HG03378 (cell line): ENCODE measurements around the gene MOB3A.

Source experiments
- ATAC-seq: cut with Tn5 transposase; IDR thresholded peaks from one replicate; pipeline ENCODE4 v1.9.1; 2021; ENCODE audit warnings: mild to moderate bottlenecking, moderate library complexity; ENCODE audit not compliant: unreplicated experiment

Gene MOB3A

DNA sequence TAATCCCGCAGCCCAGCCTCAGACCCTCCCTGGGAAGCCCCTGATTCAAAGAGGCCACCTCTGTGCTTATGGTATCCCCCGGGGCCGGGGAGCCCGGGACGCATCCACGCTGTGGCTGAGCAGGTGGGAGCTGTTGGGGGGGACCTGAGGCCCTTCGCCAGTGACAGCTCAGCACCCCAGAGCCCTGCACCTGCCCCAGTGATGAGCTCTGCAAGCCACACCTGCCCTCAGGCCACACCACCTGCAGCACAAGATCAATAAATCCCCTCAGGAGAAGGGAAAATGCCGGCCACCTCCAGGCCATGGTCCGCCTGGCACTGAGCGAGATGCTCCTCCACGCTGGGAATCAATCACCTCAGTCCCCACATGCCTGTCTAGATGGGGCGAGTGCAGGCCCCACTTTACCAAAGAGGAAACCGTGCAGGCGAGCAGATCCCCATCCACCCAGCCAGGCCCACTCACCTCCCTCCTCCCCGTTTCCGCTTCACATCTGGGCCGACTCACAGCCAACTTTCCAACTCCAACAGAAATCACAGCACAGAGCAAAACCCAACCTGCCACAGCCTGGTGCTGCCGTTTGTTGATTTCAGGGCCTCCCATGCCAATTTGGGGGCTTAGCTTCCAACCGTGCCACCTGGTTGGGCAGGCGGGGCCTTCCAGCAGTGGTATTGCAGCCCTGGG, 12.8 kb downstream of the MOB3A start:
- ATAC-seq = no peak

DNA sequence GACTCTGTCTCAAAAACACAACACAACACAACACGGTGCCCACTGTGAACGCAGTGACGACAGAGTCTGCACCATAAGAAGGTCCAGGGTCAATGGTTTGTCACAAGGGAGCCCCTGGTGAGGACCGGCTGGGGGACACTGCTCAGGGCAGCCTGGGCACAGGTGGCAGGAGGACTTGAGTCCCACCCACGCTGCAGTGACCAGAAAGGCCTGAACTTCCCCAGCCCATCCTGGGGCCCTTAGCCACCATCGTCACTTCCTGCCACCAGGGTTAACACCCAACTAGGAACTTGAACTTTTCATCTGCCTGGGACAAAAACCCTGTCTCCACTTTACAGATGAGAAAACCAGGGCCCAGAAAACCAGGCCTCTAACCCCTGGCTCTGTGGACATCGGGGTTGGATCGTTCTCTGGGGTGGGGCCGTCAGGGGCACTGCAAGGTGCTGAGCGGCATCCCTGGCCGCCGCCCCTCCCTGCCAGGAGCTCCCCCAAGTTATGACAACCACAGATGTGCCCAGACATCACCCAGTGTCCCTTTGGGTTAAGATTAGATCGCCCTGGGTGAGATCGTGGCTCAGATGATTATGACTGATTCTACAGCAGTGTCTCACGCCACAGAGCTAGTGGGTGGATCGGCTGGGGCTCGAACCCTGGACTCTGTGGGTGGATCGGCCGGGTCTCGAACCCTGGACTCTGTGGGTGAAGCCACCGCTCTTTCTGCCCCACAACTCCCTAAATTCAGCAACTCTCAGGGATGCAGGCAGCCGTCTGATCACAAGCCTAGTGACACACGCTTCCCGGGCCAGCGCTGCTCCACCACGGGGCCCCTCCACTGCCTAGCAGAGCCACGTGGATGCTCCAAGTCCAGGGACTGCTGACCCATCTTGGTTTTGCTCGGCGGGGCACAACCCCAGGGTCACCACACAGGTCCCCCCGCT, 14.0 kb downstream of the MOB3A start:
- no peak for ATAC-seq

- no peak for ATAC-seq
These were observed 15.7 kb downstream of the MOB3A start for GRCh38 chr19:2080336-2080988.

DNA sequence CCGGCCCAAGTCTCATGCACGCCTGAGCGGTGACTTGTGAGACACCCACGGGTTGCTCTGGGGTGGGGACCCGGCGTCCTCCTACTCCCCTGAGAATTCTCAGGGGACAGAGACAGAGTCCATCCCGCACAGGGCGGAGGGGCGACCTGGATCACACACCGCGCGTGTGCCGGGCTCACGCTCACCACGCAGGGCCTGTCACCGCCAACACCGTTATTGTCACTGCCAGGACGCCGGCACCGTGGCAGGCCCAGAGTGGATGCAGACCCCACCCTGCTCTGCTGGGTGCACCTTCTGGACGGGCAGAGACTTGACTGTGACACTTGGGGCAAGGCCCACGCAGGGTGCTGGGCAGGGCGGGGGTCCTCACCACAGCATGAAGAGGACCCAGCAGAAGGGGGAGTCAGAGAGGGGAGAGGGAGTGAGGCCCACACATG, 16.2 kb downstream of the MOB3A start:
- no peak for ATAC-seq

GRCh38 chr19:2079076-2079864, 16.9 kb downstream of the MOB3A start:
- ATAC-seq = no peak

- no peak for ATAC-seq
These were observed 18.1 kb downstream of the MOB3A start for GRCh38 chr19:2077833-2078619.

DNA sequence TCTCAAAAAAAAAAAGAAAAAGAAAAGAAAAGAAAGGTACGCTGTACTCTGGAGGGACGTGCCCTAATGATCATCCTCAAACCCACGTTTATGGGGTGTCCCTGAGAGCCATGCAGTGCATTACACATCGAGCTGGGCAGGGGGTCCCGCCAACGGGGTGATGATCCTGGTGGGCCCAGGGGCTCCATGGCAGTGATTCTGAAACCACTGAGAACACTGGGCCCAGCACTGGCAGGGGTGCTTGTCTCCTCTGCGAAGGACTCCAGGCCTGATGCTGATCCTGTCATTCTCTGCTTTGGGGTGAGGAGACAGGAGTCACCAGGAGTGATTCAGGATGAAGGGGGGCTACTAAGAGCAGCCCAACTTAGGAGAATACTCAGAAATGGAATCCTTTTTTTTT, 18.7 kb downstream of the MOB3A start:
- no peak for ATAC-seq

GRCh38 chr19:2076526-2076944, 19.6 kb downstream of the MOB3A start:
- ATAC-seq = no peak

GRCh38 chr19:2072757-2073551, 23.2 kb downstream of the MOB3A start:
- ATAC-seq = no peak

GRCh38 chr19:2070986-2071673, 25.0 kb downstream of the MOB3A start:
- ATAC-seq = no peak

DNA sequence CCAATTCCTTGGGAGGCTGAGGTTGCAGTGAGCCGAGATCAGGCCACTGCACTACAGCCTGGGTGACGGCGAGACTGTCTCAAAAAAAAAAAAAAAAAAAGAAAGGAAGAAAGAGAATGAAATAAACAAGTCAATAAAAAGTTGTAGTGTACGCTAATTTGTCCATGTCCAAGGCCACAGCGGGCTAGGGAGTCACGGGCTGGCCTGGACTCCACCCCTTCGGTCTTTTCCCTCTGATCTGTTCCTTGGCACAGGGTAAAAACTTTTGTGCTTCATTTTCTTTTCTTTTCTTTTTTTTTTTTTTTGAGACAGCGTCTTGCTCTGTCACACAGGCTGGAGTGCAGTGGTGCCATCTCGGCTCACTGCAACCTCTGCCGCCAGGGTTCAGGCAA, 25.7 kb downstream of the MOB3A start:
- no peak for ATAC-seq

DNA sequence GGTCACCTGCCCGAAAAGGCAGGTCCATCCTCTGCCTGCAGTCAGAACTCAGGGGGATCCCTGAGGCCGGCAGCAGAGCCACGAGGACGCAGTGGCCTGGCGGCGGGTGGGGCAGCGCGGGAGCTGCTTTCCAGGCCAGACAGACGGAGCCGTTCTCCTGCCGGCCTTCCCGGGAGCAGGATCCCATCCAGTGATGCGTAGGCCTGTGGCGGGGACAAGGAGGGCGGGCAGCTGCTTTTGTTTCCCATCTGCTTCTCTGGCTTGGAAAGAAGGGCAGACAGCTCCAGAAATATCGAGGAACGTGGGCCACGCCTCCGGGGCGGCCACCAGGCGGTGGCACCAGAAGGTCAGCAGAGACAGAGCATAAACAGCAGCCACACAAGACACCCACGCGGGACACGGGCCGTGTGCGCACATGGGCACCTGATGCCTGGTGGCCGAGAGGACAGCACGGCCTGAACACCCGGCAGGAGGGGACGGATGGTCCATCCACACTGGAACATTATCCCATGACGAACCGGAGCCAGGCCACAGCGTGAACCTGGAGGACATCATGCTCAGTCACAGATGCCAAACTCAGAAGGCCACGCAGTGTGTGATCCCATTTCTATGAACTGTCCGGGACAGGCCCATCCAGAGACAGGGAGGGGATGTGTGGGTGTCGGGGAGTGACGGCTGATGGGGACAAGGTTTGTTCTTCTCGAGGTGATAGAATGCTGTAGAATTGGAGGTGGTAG, 31.2 kb downstream of the MOB3A start:
- ATAC-seq = no peak

DNA sequence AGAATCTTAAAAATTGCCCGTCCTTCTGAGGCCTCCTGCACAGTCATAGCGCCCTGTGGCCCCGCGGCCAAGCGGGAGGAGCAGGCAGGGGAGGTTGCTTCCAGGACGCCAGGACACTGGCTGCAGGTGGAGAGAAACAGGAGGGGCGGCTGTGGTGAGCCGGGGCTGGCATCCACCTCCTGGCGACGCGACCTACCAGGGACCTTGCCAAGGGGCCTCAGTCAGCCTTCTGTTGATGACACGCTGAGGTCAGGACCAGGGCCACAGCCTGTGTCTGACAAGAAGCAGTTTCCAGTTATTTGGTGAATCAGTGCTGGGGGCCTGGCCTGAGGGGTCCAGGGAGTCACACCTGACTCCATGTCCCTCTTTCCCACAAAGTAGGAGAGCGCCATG, 31.7 kb downstream of the MOB3A start:
- ATAC-seq = no peak

DNA sequence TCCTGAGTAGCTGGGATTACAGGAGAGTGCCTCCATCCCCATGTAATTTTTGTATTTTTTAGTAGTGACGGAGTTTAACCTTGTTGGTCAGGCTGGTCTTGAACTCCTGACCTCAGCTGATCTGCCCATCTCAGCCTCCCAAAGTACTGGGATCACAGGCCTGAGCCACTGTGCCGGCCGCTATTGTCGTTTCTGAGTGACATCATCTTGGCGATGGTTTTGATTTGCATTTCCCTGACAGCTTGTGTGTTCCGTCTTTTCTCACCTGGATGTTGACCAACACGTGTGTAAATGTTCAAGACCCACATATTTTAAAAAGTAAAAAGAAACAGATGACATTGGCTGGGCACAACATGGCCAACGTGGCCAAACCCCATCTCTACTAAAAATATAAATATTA, 32.3 kb downstream of the MOB3A start:
- no peak for ATAC-seq

DNA sequence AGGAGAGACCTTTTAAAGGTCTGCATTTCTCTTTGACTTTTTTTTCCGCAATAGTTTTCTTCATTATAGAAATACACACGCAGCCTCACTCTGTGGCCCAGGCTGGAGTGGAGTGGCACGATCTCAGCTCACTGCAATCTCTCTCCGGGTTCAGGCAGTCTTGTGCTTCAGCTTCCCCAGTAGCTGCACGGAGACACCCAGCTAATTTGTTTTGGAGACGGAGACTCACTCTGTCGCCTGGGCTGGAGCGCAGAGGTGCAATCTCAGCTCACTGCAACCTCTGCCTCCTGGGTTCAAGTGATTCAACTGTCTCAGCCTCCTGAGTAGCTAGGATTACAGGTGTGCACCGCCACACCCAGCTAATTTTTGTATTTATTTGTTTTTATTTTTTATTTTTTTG, 33.4 kb downstream of the MOB3A start:
- ATAC-seq = no peak

DNA sequence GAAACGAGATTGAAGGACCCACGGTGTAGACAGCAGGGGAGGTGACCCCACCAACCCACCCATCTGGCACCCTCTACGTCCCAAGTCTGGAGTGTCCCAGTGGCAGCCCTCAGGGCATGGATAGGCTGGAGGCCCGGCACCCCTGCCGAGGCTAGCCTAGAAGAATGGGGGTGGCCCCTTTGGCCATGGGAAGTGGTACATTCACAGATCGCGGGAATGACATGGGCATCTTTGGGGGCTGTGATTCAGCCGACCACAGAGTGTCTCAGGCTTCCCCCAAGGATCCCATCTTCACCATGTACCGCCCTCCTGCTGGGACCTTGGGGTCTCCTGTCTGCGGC, 33.8 kb downstream of the MOB3A start:
- no peak for ATAC-seq

- ATAC-seq = peak; percentile 78
These were observed 34.4 kb downstream of the MOB3A start for GRCh38 chr19:2061495-2062388.
